ENCODE measurements around the gene DCAF12.

DCAF12 gene

GRCh38 chr9:34125681-34126206 is 754 bp downstream of the DCAF12 start:
- peak; percentile 54 for DNase-seq (ENCODE audit: low spot score)

GRCh38 chr9:34124926-34125325 is 1.6 kb downstream of the DCAF12 start:
- no peak for DNase-seq (ENCODE audit: low spot score)

GRCh38 chr9:34124099-34124498 is 2.4 kb downstream of the DCAF12 start:
- no peak for DNase-seq (ENCODE audit: low spot score)

DNA sequence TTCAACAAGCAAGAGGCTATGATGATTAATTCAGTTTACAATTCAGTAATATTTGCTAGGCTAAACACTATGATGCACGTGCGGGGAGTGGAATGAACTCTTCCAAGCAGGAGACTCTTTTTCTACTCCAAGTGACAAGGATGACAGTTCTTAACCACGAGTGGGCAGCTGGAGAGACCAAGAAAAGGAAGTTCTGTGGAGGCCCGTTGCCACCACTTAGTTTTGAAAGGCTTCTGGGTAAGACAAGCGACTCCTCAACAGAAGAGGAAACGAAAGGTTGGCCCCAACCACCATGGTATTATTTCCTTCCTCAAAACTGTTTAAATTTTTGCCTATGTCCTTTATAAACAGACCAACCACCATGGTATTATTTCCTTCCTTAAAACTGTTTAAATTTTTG is 2.8 kb downstream of the DCAF12 start:
- DNase-seq (ENCODE audit: low spot score): no peak

GRCh38 chr9:34121996-34122395 is 4.5 kb downstream of the DCAF12 start:
- no peak for DNase-seq (ENCODE audit: low spot score)

- DNase-seq (ENCODE audit: low spot score): no peak
These were observed 6.8 kb downstream of the DCAF12 start for GRCh38 chr9:34119713-34120112.

GRCh38 chr9:34114436-34114835 is 12.1 kb downstream of the DCAF12 start:
- no peak for DNase-seq (ENCODE audit: low spot score)

GRCh38 chr9:34106110-34106509 is 20.4 kb downstream of the DCAF12 start:
- no peak for DNase-seq (ENCODE audit: low spot score)

DNA sequence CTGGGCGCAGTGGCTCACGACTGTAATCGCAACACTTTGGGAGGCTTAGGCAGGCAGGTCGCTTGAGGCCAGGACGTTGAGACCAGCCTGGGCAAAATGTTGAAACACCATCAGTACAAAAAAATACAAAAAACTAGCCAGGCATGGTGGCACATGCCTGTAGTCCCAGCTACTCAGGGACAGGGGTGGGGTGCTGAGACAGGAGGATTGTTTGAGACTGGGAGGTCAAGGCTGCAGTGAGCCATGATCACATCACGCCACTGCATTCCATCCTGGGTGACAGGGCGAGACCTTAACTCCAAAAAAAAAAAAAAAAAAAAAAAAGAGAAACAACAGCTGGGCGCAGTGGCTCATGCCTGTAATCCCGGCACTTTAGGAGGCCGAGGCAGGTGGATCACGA is 23.7 kb downstream of the DCAF12 start:
- no peak for DNase-seq (ENCODE audit: low spot score)

DNA sequence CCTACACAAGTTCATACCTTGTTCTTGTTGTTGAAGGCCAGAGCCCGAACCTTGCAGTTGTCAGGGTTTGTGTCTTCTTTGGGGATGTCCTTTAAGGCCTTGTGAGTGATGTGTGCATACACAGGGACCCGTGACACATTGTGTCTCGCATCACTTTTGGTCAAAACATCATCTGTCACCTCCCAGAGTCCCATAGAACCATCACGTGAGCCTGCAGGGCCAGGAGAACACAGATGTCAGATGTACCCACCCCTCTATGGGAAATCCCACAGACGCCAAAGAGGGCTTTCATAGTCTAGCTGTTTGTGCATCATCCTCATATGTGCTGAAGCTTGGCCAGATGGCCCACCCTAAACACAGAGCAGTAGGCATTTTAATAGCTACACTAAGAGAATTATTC is 28.2 kb downstream of the DCAF12 start:
- no peak for DNase-seq (ENCODE audit: low spot score)

DNA sequence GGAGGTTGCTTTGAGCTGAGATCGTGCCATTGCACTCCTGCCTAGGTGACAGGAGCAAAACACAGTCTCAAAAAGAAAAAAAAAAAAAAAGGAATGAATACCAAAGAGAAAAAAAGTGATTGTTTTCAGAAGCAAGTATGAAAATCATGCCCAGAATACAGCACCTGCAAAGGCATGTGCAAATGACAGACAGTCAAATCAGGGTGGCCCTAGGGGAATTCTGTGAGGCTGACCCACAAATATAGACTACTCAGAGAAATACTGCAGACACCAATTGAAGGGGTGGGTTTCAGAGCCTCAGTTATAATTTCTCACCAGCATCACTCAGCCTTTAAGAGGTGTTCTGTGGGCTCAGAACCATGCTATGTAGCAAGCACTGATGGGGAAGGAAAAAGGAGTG is 28.6 kb downstream of the DCAF12 start:
- no peak for DNase-seq (ENCODE audit: low spot score)

- DNase-seq (ENCODE audit: low spot score): no peak
These were observed 29.7 kb downstream of the DCAF12 start for GRCh38 chr9:34096751-34097150.

GRCh38 chr9:34093578-34093977 is 32.9 kb downstream of the DCAF12 start:
- DNase-seq (ENCODE audit: low spot score): no peak

- DNase-seq (ENCODE audit: low spot score): no peak
These were observed 37.2 kb downstream of the DCAF12 start for GRCh38 chr9:34089311-34089710.

- no peak for DNase-seq (ENCODE audit: low spot score)
These were observed 39.1 kb downstream of the DCAF12 start for GRCh38 chr9:34087370-34087769.

- DNase-seq (ENCODE audit: low spot score): no peak
These were observed 39.6 kb downstream of the DCAF12 start for GRCh38 chr9:34086864-34087263.

GRCh38 chr9:34085581-34086500 is 40.7 kb downstream of the DCAF12 start:
- DNase-seq (ENCODE audit: low spot score): no peak

DNA sequence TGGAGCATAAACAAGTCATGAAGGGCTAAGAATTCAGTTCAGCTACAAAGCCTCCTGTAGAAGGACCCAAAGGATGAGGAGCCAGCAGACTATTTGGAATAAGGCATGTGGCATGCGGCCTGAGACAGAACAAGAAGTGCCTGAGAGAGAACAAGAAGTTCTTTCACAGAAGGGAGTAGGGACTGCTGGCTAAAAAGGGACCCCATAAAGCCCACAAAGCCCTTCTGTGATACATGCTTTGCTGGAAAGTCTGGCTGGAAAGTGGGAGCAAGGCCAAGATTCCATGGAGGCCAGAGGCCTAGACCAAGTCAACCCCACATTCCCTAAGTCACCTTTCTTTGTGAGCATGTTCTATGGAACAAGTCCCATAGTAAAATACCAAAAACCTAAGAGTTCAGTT is 41.9 kb downstream of the DCAF12 start:
- no peak for DNase-seq (ENCODE audit: low spot score)

GRCh38 chr9:34079181-34079580 is 47.3 kb downstream of the DCAF12 start:
- no peak for DNase-seq (ENCODE audit: low spot score)

DNA sequence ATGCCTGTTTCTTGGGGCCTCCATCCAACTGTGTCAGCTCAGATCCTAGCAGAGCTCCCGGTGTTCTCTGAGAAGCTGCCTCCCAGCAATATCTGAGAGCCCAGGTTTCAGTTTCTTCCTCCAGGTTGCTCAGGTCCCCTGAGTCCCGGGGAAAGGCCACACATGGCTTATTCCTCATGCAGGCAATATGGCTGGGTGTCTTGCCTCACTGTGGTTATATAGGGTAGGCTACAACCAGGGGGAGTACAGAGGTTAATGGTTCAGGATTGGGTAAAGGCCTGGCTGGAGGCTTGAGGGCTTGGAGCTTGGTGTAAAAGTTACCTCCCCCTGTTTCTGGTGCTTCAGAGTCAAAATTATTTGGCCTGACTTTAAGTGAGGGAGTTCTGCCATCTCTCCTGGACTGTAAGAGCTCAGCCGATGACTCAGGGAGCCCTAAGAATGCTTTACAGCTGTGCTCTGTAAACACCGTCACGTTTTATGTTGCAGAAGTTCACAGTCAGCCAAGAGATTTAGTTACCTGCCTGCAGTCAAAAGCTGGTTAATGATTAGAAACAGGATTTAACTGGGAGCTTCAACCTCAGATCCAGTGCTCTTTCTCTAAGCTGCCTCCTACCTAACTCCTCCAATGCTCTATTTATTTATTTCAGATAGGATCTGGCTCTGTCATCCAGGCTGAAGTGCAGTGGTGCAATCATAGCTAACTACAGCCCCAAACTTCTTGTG is 53.5 kb downstream of the DCAF12 start:
- no peak for DNase-seq (ENCODE audit: low spot score)

DNA sequence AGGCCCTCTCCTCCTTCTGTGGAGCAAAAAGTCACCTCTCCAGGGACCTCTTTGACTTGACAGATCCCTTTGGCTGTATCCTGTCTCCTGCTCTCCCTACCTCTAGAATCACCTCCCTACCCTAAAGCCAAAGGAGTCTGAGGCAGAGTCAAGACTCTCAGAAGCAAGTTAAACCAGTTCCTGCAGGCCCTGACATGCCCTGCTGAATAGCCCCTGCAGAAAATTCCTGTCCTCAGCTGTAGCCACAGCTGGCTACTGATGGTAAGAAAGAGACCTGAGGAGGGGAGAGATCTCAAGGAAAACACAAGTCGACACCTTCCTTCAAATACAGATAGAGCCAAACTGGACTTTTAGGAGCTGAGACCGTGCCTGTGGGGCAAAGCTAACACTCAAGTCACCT is 54.1 kb downstream of the DCAF12 start:
- DNase-seq (ENCODE audit: low spot score): peak; percentile 55

DNA sequence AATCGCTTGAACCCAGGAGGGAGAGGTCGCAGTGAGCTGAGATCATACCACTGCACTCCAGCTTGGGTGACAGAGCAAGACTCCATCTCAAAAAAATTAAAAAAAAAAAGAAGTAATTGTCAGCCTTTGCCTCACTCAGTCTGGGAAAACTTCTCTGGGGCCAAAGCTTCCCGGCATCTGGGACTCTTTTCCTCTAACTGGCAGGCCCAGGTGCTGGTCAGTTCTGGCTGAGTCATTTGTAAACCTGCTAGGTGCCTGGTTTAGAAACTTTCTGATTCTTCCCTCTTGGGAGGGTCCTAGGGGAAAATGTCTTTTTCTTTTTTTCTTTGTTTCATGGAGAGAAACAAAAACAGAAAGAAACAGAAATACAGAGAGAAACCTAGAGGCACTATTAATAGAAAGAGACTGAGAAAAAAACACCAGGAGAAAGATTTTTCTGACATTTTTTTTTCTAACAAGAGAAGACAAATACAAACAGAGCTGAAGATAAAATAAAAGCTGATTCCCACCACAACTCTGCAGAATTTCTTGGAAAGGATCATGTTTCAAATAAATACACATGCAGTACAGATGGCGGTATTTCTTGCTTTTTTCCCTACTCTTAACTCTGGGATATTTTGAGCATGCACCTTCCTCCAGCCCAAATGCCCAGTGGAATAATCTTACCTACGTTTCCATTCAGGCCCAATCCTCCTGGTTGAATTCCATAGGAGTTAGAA is 55.7 kb downstream of the DCAF12 start:
- no peak for DNase-seq (ENCODE audit: low spot score)
